ENCODE results near the gene REEP3.

DNA sequence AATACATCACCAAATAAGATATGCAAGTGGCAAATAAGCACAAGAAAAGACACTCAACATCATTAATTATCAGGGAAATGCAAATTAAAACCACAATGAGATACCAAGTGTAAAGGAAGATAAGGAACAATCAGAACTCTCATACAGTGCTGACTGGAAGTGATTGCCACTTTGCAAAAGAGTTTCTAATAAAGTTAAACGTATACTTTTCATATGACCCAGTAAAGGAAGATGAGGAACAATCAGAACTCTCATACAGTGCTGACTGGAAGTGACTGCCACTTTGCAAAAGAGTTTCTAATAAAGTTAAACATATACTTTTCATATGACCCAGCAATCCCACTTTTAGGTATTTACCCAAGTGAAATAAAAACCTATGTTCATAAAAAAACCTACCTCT lies 43.3 kb upstream of the REEP3 start:
- TF ChIP-seq CTCF (conservative IDR thresholded peaks at IDR 0.05; ENCODE audit: low read depth, low read length) (no peak), POLR2A (IDR thresholded peaks at IDR 0.05; ENCODE audit: low read depth, low read length) (no peak)

Data from IMR-90 (cell line).